GM19455 (cell line): Measurements from ENCODE around the gene GRHL1.

ENCODE experiments used
- ATAC-seq: cut with Tn5 transposase; IDR thresholded peaks from one replicate; pipeline ENCODE4 v1.9.1; 2021; ENCODE audit not compliant: unreplicated experiment

The GRHL1 gene

GRCh38 chr2:10039658-10040410 lies 88.3 kb downstream of the GRHL1 start:
- ATAC-seq = no peak

DNA sequence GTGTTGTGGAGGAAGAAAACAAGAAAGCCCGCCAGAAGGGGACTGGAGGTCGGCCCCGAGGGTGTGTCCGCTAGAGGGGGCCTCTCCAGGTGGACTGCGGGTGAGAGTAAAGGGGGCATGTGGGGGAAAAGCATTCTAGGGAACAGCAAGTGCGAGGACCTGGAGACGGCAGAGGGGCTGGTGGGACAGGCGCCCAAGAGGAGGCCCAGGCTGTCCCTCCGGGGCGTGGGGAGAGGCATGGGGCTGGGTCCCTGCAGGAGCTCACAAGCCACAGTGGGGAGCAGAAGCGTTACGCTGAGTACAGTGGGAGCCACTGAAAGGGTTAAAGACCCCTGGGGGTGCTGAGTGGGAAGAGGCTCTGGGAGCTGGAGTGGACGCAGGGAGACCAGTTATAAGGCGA lies 90.2 kb downstream of the GRHL1 start:
- ATAC-seq = no peak

GRCh38 chr2:10042301-10043161 lies 91.0 kb downstream of the GRHL1 start:
- no peak for ATAC-seq

DNA sequence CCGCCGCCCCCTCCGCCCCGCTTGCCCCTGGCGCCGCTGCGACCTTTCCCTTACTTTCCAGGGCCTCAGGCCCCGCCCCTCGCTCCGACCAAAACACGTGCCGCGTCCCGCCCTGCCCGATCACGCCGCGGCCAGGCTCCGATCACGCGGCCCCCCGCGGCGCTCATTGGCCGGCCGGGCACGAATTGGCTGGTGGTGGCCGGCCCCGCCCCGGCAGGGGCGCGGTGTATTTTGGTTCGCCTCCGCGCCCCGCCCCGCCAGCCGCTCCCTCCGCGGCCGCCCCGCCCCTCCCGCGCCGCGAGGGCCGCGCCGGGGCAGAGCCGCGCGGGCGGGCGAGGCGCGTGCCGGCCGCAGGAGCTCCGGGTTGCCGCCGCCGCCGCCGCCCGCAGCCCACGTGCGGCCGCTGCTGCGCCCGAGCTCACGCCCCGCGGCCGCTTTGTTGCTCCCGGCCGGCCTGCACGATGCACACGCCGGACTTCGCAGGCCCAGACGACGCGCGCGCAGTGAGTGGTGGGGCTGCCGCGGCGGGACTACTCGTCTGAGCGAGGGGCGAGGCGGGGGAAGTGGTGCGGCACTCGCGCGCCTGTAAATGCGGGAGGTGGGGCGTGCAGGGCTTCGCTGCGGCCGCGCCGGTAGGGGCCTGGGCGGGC lies 91.9 kb downstream of the GRHL1 start, which contains the start of gene KLF11:
TSS of gene KLF11 (plus strand) at position 295 of the 650 bp plus-strand sequence. CDS start at position 462, 167 bp downstream.
- no peak for ATAC-seq

DNA sequence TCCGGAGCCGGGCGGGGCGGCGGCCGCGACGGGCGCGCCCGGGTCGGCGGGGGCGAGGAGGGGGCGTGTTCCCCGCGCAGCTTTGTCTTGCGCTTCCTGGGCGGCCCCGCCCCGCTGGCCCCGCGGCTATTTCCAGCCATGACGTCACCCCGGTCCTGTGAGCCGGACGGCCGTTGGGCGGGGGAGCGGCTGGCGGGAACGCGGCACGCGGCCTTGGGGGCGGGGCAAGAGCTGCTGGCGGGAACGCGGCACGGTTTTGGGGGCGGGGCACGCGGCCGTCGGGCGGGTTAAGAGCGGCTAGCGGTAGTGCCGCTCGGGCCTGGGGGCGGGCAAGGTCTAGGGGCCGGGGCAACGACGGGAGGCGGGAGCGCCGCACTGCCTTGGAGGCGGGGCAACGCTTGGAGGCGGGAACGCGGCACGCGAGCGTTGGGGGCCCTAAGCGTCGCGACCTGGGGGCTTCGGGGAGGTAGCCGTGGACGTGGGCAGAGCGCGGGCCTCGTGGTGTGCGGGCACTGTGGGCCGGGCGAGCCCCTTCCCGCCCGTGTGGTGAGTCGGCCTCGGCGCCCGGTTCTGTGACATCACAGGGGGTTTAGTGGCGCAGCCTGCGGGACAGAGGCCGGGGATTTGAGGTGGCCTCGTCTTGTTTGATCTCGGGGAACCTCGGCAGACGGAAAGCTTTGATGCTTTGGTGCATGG lies 92.6 kb downstream of the GRHL1 start:
- ATAC-seq = no peak

DNA sequence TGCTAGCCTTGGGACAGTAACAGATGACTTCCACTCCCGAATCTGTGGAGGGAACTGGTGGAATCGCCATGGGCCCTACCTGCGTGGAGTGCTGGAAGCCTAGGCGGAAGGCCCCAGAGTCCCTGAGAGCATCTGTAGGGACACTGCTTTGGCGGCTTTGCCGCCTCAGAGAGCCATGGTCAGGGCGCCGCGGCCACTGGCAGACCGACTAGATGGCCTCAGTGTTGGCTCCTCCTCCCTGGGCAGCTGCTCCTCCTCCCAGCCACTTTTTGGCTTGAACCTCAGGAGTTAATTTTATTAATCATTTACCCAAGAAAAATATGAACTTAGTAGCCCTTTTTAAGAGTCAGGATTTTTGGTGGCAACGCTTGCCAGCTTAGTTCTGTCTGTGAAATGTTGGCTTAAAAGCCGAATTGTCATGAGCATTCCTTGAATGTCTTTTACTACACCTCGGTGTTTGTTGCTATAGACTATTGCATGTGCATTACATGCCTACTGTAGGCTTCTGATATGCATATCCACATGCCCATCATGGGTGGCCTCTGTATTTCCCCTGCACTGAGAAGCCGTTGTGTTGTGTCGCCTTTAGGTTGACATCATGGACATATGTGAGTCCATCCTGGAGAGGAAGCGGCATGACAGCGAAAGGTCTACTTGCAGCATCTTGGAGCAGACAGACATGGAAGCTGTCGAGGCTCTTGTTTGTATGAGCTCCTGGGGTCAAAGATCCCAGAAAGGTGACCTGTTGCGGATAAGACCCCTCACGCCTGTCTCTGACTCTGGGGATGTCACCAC lies 94.3 kb downstream of the GRHL1 start:
- no peak for ATAC-seq

GRCh38 chr2:10046931-10047330 lies 95.4 kb downstream of the GRHL1 start:
- ATAC-seq = no peak

GRCh38 chr2:10047616-10048500 lies 96.4 kb downstream of the GRHL1 start:
- ATAC-seq = no peak

GRCh38 chr2:10048501-10049171 lies 97.1 kb downstream of the GRHL1 start:
- no peak for ATAC-seq
